Measurements from ENCODE around the gene CTNNAL1.

The CTNNAL1 gene

DNA sequence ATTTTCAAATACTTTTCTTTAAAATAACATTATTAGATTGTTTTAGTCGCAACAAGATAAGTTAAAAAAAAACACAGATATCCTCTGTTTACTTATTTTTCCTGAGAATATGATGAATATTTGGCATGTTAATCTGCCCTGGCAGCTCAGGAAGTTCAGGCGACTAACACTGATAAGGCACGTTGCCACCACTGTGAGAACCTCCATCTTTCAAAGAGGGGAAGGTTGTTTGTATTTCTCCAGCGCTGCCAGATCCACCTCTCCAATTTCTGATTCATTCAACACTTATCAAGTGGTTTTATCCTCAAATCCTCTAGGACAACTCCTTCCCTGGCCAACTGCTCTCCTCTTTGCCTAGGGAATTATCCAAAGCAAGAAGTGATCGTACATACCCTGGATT is 21.8 kb downstream of the CTNNAL1 start:
- DNase-seq (ENCODE audit: extremely low spot score): no peak
- TF ChIP-seq, protein P1, sequence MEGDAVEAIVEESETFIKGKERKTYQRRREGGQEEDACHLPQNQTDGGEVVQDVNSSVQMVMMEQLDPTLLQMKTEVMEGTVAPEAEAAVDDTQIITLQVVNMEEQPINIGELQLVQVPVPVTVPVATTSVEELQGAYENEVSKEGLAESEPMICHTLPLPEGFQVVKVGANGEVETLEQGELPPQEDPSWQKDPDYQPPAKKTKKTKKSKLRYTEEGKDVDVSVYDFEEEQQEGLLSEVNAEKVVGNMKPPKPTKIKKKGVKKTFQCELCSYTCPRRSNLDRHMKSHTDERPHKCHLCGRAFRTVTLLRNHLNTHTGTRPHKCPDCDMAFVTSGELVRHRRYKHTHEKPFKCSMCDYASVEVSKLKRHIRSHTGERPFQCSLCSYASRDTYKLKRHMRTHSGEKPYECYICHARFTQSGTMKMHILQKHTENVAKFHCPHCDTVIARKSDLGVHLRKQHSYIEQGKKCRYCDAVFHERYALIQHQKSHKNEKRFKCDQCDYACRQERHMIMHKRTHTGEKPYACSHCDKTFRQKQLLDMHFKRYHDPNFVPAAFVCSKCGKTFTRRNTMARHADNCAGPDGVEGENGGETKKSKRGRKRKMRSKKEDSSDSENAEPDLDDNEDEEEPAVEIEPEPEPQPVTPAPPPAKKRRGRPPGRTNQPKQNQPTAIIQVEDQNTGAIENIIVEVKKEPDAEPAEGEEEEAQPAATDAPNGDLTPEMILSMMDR (IDR thresholded peaks at IDR 0.05; ENCODE audit: control extremely low read depth, extremely low read depth, low read depth, missing control alignments): no peak
- ChIA-PET CTCF (interaction anchor here (1.4 to 1.8 kb wide), 2 partner anchors 13 to 23 kb away, joined by 3 to 5 read pairs; no protein-coding TSS in a partner anchor), POLR2A (no interaction called here)

DNA sequence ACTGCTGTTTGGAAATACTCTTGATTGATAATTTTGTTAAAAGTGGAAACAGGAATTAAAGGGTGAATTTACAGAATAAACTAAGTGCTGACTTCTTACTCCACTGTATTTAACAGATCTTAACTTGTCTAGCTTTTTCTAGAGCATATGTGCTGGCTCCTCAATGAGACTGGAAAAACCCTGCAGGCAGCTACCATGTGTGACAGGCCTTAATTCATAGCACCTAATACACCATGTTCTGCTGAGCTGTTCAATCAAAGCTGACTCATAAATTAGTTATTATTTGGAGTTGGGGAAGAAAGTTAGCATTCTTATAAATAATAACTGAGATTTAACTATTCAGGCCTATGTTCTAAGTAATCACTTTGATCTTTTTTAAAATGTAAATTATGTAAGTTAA is 29.4 kb downstream of the CTNNAL1 start:
- ChIA-PET CTCF (interaction anchor here (1.2 kb wide), 2 partner anchors 12 to 30 kb away, joined by 3 to 4 read pairs; no protein-coding TSS in a partner anchor), POLR2A (no interaction called here)
- TF ChIP-seq, protein P1 (IDR thresholded peaks at IDR 0.05; ENCODE audit: control extremely low read depth, extremely low read depth, low read depth, missing control alignments): no peak
- DNase-seq (ENCODE audit: extremely low spot score): no peak

DNA sequence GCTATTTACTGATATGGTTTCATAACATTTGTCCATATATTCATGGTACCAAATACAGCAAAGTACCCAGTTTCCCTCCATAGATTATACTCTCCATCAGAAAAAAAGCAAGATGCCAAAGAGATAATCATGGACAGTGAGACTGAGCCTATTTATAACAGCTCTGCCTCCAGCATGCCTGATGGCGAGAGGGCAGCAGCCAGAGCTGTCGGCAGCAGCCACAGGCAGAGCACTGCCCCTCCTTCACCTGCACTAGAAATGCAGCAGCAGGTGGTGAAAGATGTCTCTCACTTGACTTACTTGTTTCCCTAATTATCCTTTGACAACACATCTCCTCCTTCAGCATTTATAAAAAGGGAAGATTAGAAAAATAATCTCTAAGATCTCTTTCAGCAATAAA is 32.4 kb downstream of the CTNNAL1 start:
- POLR2A ChIA-PET: no interaction called here
- TF ChIP-seq, protein P1 (IDR thresholded peaks at IDR 0.05; ENCODE audit: control extremely low read depth, extremely low read depth, low read depth, missing control alignments): no peak
- CTCF ChIA-PET: no interaction called here
- DNase-seq (ENCODE audit: extremely low spot score): no peak

DNA sequence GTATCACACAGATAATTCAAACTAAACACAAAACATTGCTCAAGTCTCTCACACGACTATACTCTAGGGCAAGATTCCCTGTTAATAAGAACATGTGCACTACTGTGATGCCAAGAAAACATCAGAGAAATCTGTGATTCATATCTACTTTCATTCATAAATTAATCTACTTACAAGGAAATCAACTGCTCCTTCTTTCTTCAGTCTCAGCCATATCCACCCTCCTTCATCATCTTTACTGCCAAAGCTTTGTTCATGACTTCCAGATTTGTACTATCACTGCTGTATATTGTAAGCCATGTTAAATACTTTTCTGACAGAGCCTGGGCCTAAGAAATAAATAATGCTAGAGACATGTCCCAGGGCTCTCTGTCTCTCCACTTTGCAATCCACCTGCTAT is 35.1 kb downstream of the CTNNAL1 start:
- DNase-seq (ENCODE audit: extremely low spot score): no peak
- POLR2A ChIA-PET: no interaction called here
- TF ChIP-seq, protein P1 (IDR thresholded peaks at IDR 0.05; ENCODE audit: control extremely low read depth, extremely low read depth, low read depth, missing control alignments): no peak
- CTCF ChIA-PET: interaction anchor here (1.5 kb wide), 1 partner anchor 24 kb away, joined by 4 read pairs; no protein-coding TSS in a partner anchor

DNA sequence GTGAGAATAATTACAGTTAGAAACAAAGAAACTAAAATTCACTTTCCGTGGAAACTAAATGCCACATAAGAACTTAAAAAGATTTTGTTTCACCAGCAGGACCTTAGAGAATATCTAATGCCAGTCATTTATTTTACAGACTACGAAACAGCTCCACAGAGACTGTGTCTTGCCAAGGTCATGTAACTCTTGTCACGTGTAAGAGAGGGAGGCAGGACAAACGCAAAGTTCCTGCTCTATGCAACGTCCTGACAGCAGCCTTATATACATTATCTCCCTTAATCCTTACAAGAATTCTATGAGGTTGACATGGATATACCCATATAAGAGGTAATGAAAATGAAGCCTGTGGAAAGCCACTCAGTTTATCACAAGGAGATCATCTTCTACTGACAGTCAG is 39.4 kb downstream of the CTNNAL1 start:
- ChIA-PET POLR2A (no interaction called here), CTCF (no interaction called here)
- no peak for DNase-seq (ENCODE audit: extremely low spot score)
- TF ChIP-seq, protein P1 (IDR thresholded peaks at IDR 0.05; ENCODE audit: control extremely low read depth, extremely low read depth, low read depth, missing control alignments): no peak

DNA sequence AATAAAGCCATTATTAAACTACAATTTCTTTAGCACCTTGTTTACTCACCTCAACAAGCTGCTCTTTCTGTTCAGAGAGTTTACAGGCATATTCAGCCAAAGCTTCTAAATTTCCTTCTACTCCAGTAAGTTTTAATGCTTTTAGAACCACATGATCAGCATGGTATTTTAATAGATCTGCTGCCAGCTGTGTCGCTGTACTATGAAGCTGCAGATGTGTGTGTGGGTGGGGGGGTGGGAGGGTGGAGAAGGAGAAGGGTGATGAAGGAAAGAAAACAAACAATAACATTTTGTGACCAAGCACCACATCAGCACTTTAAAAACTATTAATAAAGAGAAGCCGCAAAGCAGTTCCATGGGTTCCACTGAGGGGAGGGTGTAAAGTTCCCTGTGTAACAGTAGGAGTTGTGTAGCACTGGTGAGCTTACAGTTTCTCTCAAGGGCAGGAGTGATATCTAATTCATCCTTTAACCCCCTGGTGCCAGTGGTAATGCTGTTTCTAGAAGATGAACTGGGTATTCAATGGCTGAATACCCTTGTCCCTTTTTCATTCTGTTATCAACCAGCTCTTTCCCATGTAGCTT is 40.6 kb downstream of the CTNNAL1 start:
- POLR2A ChIA-PET: no interaction called here

More for the DNA sequence above, 40.6 kb downstream of the CTNNAL1 start:
- DNase-seq (ENCODE audit: extremely low spot score): no peak
- TF ChIP-seq, protein P1 (IDR thresholded peaks at IDR 0.05; ENCODE audit: control extremely low read depth, extremely low read depth, low read depth, missing control alignments): no peak
- CTCF ChIA-PET: interaction anchor here (2.5 kb wide), 1 partner anchor 11 kb away, joined by 7 read pairs; no protein-coding TSS in a partner anchor
